Naive B cell (primary cell): ENCODE results near the gene EVA1B. TPM values are rescaled to one million over a fixed set of nuclear protein-coding genes. Genes with fewer than 3 reads are reported as not detected.

Experiments
- ATAC-seq, 2 donors: fragments of 150-1000 bp; cut with Tn5 transposase; 2 replicates each; pipeline ENCODE4 v1.10.0; 2021; ENCODE audit warnings: low read depth in 2 of 2, mild to moderate bottlenecking in 2 of 2, moderate library complexity in 2 of 2
- DNase-seq: peaks from one replicate; pipeline ENCODE4 v3.0.0; 2022
- H3K27ac Mint-ChIP-seq, 6 donors: one replicate each; pipeline ENCODE4 v1.8.0; 2020 to 2022; ENCODE audit warnings: mild to moderate bottlenecking in 6 of 6, mixed read lengths in 6 of 6, moderate library complexity in 5 of 6, inconsistent platforms in 2 of 6
- H3K27me3 Mint-ChIP-seq, 3 donors: one replicate each; pipeline ENCODE4 v1.8.0; 2021 to 2022; ENCODE audit warnings: mixed read lengths in 3 of 3, mild to moderate bottlenecking in 1 of 3
- H3K36me3 Mint-ChIP-seq, 2 donors: one replicate each; pipeline ENCODE4 v1.8.0; 2020 to 2022; ENCODE audit warnings: mixed read lengths in 2 of 2, inconsistent platforms in 1 of 2, mild to moderate bottlenecking in 1 of 2
- H3K4me1 Mint-ChIP-seq, 3 donors: one replicate each; pipeline ENCODE4 v1.8.0; 2020 to 2022; ENCODE audit warnings: mixed read lengths in 3 of 3, inconsistent platforms in 1 of 3, mild to moderate bottlenecking in 1 of 3, moderate library complexity in 1 of 3
- H3K4me3 Mint-ChIP-seq, 8 donors: one replicate each; pipeline ENCODE4 v1.8.0; 2020 to 2022; ENCODE audit warnings: mild to moderate bottlenecking in 8 of 8, mixed read lengths in 8 of 8, moderate library complexity in 8 of 8, inconsistent platforms in 2 of 8
- H3K9me3 Mint-ChIP-seq, 7 donors: one replicate each; pipeline ENCODE4 v1.8.0; 2020 to 2022; ENCODE audit warnings: mixed read lengths in 7 of 7, mild to moderate bottlenecking in 5 of 7, inconsistent platforms in 2 of 7, moderate library complexity in 1 of 7
- polyA plus RNA-seq, 6 donors: library from polyadenylated mRNA; unstranded; fragments of 300-500 nt; fragmentation: Illumina TruSeq; gene quantifications; one replicate each; pipeline ENCODE4 v1.2.3, GENCODE V29; 2021; ENCODE audit warnings: low read depth in 6 of 6

The EVA1B gene
- polyA plus RNA-seq, 6 donors from 2014 or later, result 0.52 to 1.3 (median 0.74) TPM; not detected in 2

GRCh38 chr1:36352910-36353878 lies 29.7 kb upstream of the EVA1B start:
- DNase-seq (no peak), ATAC-seq (no peak)
- Mint-ChIP-seq H3K9me3 (no peaks in the 10 kb centered on the region), H3K4me1 (peaks cover 14 to 30% (median 18%) of the 10 kb centered on the region in 3 donors), H3K4me3 (no peak overlapping the region), H3K27me3 (no peaks in the 10 kb centered on the region), H3K36me3 (peaks cover 5 to 11% of the 10 kb centered on the region in 2 donors), H3K27ac (peak overlapping the region in 2 of 6 donors; percentile 9 to 44)

GRCh38 chr1:36352125-36352909 lies 28.9 kb upstream of the EVA1B start:
- no peak overlapping the region for H3K4me3 Mint-ChIP-seq

GRCh38 chr1:36351227-36351977 lies 28.0 kb upstream of the EVA1B start:
- H3K4me3 Mint-ChIP-seq, result peak overlapping the region in 1 of 8 donors; percentile 55
- peak in 1 of 2 donors; percentile 15 for ATAC-seq
- peak overlapping the region in 4 of 6 donors; percentile 42 to 82 (median 50) for H3K27ac Mint-ChIP-seq
- H3K4me1 Mint-ChIP-seq, result peaks cover 14 to 30% (median 18%) of the 10 kb centered on the region in 3 donors
- H3K9me3 Mint-ChIP-seq, result no peaks in the 10 kb centered on the region
- H3K36me3 Mint-ChIP-seq, result peaks cover 8 to 25% of the 10 kb centered on the region in 2 donors
- no peak for DNase-seq
- no peaks in the 10 kb centered on the region for H3K27me3 Mint-ChIP-seq

More at GRCh38 chr1:36352125-36352909, 28.9 kb upstream of the EVA1B start:
- ATAC-seq (no peak), DNase-seq (no peak)
- Mint-ChIP-seq H3K27ac (peak overlapping the region in 2 of 6 donors; percentile 29 to 84), H3K9me3 (no peaks in the 10 kb centered on the region), H3K36me3 (peaks cover 8 to 19% of the 10 kb centered on the region in 2 donors), H3K27me3 (no peaks in the 10 kb centered on the region), H3K4me1 (peaks cover 14 to 30% (median 18%) of the 10 kb centered on the region in 3 donors)

DNA sequence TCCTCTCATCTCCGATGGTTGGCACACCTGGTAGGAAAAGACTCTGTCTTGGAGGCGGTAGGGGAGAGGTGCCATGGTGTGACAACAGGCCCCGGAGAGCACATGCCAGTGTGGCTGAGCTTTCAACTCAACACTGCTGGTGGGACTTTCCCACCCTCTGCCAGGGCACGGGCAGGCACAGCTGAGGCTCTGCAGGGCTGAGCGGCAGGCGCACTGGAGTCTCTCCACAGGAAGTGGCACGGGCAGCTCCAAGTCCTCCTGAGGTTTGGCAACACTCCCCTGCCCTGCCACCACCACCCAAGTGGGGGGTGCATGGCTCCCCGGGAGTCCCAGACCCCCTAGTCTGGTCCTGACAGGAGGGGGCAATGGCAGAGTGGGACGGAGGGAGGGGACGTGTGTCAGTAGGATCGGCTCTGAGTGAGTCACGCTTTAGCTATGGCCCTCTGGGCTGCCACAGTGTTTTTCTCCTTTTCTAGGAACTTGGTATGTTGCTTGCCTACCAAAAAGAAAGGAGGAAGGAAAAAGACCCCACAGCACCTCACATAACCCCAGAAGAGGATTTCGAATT lies 27.3 kb upstream of the EVA1B start:
- DNase-seq (no peak), ATAC-seq (peak; percentile 88 to 89)
- Mint-ChIP-seq H3K36me3 (peaks cover 8 to 25% of the 10 kb centered on the region in 2 donors), H3K4me3 (peak overlapping the region in 3 of 8 donors; percentile 8 to 55 (median 28)), H3K4me1 (peaks cover 14 to 30% (median 18%) of the 10 kb centered on the region in 3 donors), H3K27ac (peak overlapping the region in 5 of 6 donors; percentile 48 to 88 (median 77)), H3K27me3 (no peaks in the 10 kb centered on the region), H3K9me3 (no peaks in the 10 kb centered on the region)

DNA sequence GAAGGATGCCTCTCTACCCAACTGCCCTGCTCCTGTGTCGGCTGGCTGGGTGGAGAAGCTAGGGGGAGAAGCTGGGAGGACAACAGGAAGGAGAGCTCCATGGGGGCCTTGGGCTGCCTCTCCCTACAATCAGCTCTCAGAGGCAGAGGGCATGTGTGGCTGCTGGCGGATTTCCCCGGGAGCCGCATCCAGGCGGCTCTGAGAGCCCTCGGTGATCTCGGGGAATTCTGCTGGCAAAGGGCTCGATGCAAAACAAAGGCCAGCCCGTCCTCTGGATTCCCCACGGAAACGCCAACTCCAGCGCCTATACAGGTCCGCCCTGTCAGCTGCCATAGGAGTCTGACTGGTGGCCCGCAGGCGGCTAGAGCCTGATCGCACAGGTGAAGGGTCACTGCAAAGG lies 26.4 kb upstream of the EVA1B start:
- H3K27me3 Mint-ChIP-seq, result no peaks in the 10 kb centered on the region
- DNase-seq, result no peak
- peaks cover 14 to 30% (median 18%) of the 10 kb centered on the region in 3 donors for H3K4me1 Mint-ChIP-seq
- H3K9me3 Mint-ChIP-seq, result no peaks in the 10 kb centered on the region
- peak overlapping the region in 1 of 8 donors; percentile 28 for H3K4me3 Mint-ChIP-seq
- peaks cover 8 to 30% of the 10 kb centered on the region in 2 donors for H3K36me3 Mint-ChIP-seq
- ATAC-seq, result no peak
- H3K27ac Mint-ChIP-seq, result peak overlapping the region in 1 of 6 donors; percentile 76

- Mint-ChIP-seq H3K27ac (peak overlapping the region in 1 of 6 donors; percentile 20), H3K4me1 (peaks cover 14 to 30% (median 18%) of the 10 kb centered on the region in 3 donors), H3K27me3 (no peaks in the 10 kb centered on the region), H3K9me3 (no peaks in the 10 kb centered on the region), H3K36me3 (peaks cover 8 to 33% of the 10 kb centered on the region in 2 donors), H3K4me3 (no peak overlapping the region)
- DNase-seq (no peak), ATAC-seq (peak in 1 of 2 donors; percentile 18)
These were observed 25.8 kb upstream of the EVA1B start for GRCh38 chr1:36349241-36349671.

- Mint-ChIP-seq H3K4me3 (peak overlapping the region in 1 of 8 donors; percentile 58), H3K27me3 (no peaks in the 10 kb centered on the region), H3K36me3 (peaks cover 8 to 27% of the 10 kb centered on the region in 2 donors), H3K9me3 (no peaks in the 10 kb centered on the region), H3K27ac (peak overlapping the region in 1 of 6 donors; percentile 59), H3K4me1 (peaks cover 11 to 23% (median 14%) of the 10 kb centered on the region in 3 donors)
- ATAC-seq, result no peak
- no peak for DNase-seq
These were observed 23.4 kb upstream of the EVA1B start for GRCh38 chr1:36346741-36347370.

- Mint-ChIP-seq H3K27me3 (no peaks in the 10 kb centered on the region), H3K27ac (peak overlapping the region in 3 of 6 donors; percentile 26 to 62 (median 47)), H3K4me3 (no peak overlapping the region), H3K4me1 (peaks cover 3 to 16% (median 6%) of the 10 kb centered on the region in 3 donors), H3K36me3 (peaks cover 8 to 38% of the 10 kb centered on the region in 2 donors), H3K9me3 (no peaks in the 10 kb centered on the region)
- no peak for DNase-seq
- no peak for ATAC-seq
These were observed 21.9 kb upstream of the EVA1B start for GRCh38 chr1:36345353-36345752.

DNA sequence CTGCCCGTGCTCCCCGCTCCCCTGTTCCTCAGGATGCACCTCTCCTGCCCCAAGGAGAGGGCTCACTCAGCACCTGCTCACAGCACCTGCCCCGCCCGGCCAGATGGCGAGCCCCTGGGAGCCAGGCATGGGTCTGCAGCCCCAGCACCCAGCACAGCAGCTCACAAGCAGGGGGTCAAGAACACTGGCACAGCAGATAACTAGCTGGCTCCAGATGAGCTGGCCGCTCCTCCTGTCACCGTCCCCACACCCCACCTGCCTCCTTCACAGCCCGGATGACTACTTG lies 20.9 kb upstream of the EVA1B start:
- peak overlapping the region in 1 of 6 donors; percentile 59 for H3K27ac Mint-ChIP-seq
- H3K36me3 Mint-ChIP-seq, result peaks cover 8 to 39% of the 10 kb centered on the region in 2 donors
- H3K9me3 Mint-ChIP-seq, result no peaks in the 10 kb centered on the region
- ATAC-seq (no peak), DNase-seq (no peak)
- H3K4me1 Mint-ChIP-seq, result peaks cover under 1 to 15% (median 8%) of the 10 kb centered on the region in 3 donors
- no peaks in the 10 kb centered on the region for H3K27me3 Mint-ChIP-seq
- no peak overlapping the region for H3K4me3 Mint-ChIP-seq

GRCh38 chr1:36343651-36344394 lies 20.4 kb upstream of the EVA1B start:
- H3K4me1 Mint-ChIP-seq, result peaks cover 4 to 15% (median 12%) of the 10 kb centered on the region in 3 donors
- no peaks in the 10 kb centered on the region for H3K27me3 Mint-ChIP-seq
- DNase-seq (no peak), ATAC-seq (no peak)
- no peaks in the 10 kb centered on the region for H3K9me3 Mint-ChIP-seq
- peak overlapping the region in 2 of 6 donors; percentile 24 to 38 for H3K27ac Mint-ChIP-seq
- H3K36me3 Mint-ChIP-seq, result peaks cover 8 to 39% of the 10 kb centered on the region in 2 donors
- no peak overlapping the region for H3K4me3 Mint-ChIP-seq

GRCh38 chr1:36342426-36343185 lies 19.2 kb upstream of the EVA1B start:
- peak; percentile 70 to 84 for ATAC-seq
- Mint-ChIP-seq H3K36me3 (peaks cover 0 to 29% of the 10 kb centered on the region in 2 donors), H3K4me1 (peaks cover 4 to 17% (median 16%) of the 10 kb centered on the region in 3 donors), H3K9me3 (no peaks in the 10 kb centered on the region), H3K27ac (peak overlapping the region in 1 of 6 donors; percentile 89), H3K27me3 (no peaks in the 10 kb centered on the region), H3K4me3 (peak overlapping the region in 1 of 8 donors; percentile 29)
- DNase-seq, result peak; percentile 52
